KMS-11 (cell line): ENCODE measurements around the gene IFITM1.

Experiments used
- H2AFZ ChIP-seq: fragments of 200-600 bp; sonication (generic); 2 replicates; pipeline ENCODE4 v1.6.1; 2016; ENCODE audit warnings: antibody characterized with exemption, mixed run types, low read depth
- H3K27ac ChIP-seq: fragments of 200-600 bp; sonication (generic); 2 replicates; pipeline ENCODE4 v1.6.1; 2016; ENCODE audit warnings: mild to moderate bottlenecking, mixed run types
- H3K27me3 ChIP-seq: fragments of 200-600 bp; sonication (generic); 2 replicates; pipeline ENCODE4 v1.6.1; 2017; ENCODE audit warnings: mild to moderate bottlenecking, low read depth, mixed run types, moderate library complexity; ENCODE audit not compliant: insufficient read depth
- H3K36me3 ChIP-seq: fragments of 200-600 bp; sonication (generic); 2 replicates; pipeline ENCODE4 v1.6.1; 2017; ENCODE audit warnings: mild to moderate bottlenecking, mixed run types; ENCODE audit not compliant: insufficient read depth
- H3K4me1 ChIP-seq: fragments of 200-600 bp; sonication (generic); 2 replicates; pipeline ENCODE4 v1.6.1; 2016; ENCODE audit warnings: mild to moderate bottlenecking, low read depth, mixed run types; ENCODE audit not compliant: poor library complexity, severe bottlenecking
- H3K4me2 ChIP-seq: fragments of 200-600 bp; sonication (generic); 2 replicates; pipeline ENCODE4 v1.7.0; 2016; ENCODE audit warnings: mild to moderate bottlenecking, mixed run types
- H3K4me3 ChIP-seq: fragments of 200-600 bp; sonication (generic); IDR thresholded peaks from 2 replicates; pipeline ENCODE4 v1.6.1; 2017; ENCODE audit warnings: low read depth, low read length, mixed read lengths; ENCODE audit not compliant: insufficient read depth
- H3K79me2 ChIP-seq: fragments of 200-600 bp; sonication (generic); 2 replicates; pipeline ENCODE4 v1.6.1; 2016; ENCODE audit warnings: low read depth, mixed run types; ENCODE audit not compliant: insufficient read depth
- H3K9ac ChIP-seq: fragments of 200-600 bp; sonication (generic); 2 replicates; pipeline ENCODE4 v1.6.1; 2016; ENCODE audit warnings: mild to moderate bottlenecking, mixed run types
- H4K20me1 ChIP-seq: fragments of 200-600 bp; sonication (generic); 2 replicates; pipeline ENCODE4 v1.6.1; 2016; ENCODE audit warnings: mild to moderate bottlenecking, mixed run types; ENCODE audit not compliant: insufficient read depth
- TF ChIP-seq, protein P1 (sequence below): fragments of 200-600 bp; sonication (generic); conservative IDR thresholded peaks from 2 replicates; pipeline ENCODE4 v1.6.1; 2017; ENCODE audit warnings: low read depth, mild to moderate bottlenecking, antibody characterized with exemption, low read length, moderate library complexity, mixed read lengths

The IFITM1 gene

DNA sequence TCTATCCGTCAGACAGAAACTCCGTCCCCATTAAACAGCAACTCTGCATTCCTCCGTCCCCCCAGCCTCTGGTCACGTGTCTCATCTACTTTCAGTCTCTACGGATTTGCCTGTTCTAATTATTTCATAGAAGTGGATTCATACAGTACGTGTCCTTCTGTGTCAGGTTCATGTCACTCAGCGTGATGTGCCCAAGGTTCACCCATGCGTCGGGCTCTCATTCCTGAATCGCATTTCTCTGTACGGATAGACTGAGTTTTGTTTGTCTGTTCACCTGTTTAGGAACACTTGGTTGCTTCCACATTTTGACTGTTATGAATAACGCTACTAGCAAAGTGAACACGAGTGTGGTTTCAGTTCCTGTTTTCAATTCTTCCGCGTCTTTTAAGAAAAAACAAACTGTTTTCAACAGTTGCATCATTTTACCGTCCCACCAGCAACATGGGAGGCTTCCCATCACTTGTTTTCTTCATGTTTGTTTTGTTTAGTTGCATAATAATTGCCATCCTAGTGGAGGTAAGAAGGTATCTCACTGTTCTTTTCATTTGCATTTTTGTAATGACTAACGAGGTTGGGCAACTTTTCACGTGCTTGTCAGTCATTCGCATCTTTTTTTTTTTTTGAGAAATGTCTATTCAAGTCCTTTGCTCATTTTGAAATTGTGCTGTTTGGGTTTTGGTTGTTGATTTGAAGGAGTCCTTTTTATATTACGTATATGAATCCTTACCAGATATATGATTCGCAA, 44.5 kb upstream of the IFITM1 start:
- H2AFZ ChIP-seq = peak overlapping the region; percentile 15
- no peaks in the 10 kb centered on the region for H3K27me3 ChIP-seq
- H4K20me1 ChIP-seq = no peaks in the 10 kb centered on the region
- H3K36me3 ChIP-seq = no peaks in the 10 kb centered on the region
- peak overlapping the region; percentile 85 for H3K9ac ChIP-seq
- H3K4me2 ChIP-seq = peak overlapping the region; percentile 100
- H3K27ac ChIP-seq = peak overlapping the region; percentile 97
- TF ChIP-seq, protein P1, sequence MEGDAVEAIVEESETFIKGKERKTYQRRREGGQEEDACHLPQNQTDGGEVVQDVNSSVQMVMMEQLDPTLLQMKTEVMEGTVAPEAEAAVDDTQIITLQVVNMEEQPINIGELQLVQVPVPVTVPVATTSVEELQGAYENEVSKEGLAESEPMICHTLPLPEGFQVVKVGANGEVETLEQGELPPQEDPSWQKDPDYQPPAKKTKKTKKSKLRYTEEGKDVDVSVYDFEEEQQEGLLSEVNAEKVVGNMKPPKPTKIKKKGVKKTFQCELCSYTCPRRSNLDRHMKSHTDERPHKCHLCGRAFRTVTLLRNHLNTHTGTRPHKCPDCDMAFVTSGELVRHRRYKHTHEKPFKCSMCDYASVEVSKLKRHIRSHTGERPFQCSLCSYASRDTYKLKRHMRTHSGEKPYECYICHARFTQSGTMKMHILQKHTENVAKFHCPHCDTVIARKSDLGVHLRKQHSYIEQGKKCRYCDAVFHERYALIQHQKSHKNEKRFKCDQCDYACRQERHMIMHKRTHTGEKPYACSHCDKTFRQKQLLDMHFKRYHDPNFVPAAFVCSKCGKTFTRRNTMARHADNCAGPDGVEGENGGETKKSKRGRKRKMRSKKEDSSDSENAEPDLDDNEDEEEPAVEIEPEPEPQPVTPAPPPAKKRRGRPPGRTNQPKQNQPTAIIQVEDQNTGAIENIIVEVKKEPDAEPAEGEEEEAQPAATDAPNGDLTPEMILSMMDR = no peak; the same call in 1 of the 2 replicates
- 0 out of 2 replicates have a peak, but pooled peaks cover 9% of the 10 kb centered on the region for H3K79me2 ChIP-seq
- peaks cover 29% of the 10 kb centered on the region for H3K4me1 ChIP-seq
- no peak overlapping the region for H3K4me3 ChIP-seq

- Histone ChIP-seq H3K27me3 (no peaks in the 10 kb centered on the region), H3K4me1 (peaks cover 23% of the 10 kb centered on the region), H4K20me1 (no peaks in the 10 kb centered on the region), H3K4me3 (no peak overlapping the region), H3K36me3 (no peaks in the 10 kb centered on the region), H3K79me2 (0 out of 2 replicates have a peak, but pooled peaks cover 9% of the 10 kb centered on the region), H3K9ac (no peak overlapping the region), H2AFZ (no peak overlapping the region), H3K4me2 (no peak overlapping the region), H3K27ac (no peak overlapping the region; the same call in 1 of the 2 replicates)
- TF ChIP-seq, protein P1 = no peak
Observed at GRCh38 chr11:270451-271318, 43.2 kb upstream of the IFITM1 start.

DNA sequence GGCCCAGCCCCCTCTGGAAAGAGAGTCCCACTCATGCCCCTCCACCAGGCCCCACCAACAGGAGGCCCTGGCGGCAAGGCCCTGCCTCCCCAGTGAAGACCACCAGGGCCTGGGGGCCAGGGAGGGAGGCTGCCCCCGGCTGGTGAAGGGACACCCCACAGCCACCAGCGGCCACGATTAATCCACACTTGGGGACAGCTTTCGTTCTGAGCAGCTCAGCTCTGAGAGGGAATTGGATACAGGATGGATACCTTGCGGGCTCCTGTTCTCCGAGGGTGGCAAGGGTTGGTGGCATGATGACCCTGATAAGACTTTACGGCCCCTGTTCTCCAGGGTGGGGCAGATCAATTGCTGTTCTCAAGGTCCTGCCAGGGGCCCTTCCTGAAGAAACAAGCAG, 42.5 kb upstream of the IFITM1 start:
- H3K4me2 ChIP-seq = no peak overlapping the region
- H3K36me3 ChIP-seq = no peaks in the 10 kb centered on the region

DNA sequence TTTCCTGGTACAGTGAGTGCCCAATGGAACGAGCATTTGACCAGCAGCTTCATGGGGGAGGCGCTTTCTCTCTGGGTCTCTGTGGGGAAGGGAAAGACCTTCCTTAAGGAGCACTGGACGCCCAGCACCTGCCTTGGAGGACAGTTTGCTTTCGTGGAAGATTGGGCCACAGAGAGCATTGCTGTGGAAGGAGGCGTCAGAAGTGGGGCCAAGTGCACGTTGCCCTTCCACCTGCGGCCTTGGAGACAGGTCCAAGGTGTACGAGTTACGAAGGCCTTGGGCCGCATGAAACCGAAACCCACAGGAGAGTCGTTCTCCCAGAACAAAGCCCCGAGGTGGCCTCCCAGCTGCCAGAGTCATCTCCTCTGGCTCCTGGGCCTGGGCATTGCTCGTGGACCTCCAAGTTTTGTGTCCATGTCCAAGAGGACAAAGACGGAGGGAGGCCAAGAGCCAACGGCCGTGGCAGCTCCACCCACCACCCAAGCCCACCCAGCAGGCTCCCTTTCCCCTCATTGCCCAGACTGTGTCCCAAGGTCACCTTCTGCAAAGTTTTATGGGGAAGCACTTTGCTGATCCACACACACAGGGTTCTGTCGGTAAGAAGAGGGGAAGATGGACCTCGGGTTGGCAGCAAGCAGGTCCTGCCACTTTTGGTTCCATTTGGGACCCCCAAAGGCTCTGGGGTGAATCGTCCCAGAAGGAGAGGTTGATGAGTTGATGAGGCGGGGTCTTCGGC, 41.5 kb upstream of the IFITM1 start:
- Histone ChIP-seq H3K4me3 (no peak overlapping the region), H3K9ac (no peak overlapping the region), H3K36me3 (no peaks in the 10 kb centered on the region), H4K20me1 (no peaks in the 10 kb centered on the region), H2AFZ (no peak overlapping the region), H3K4me2 (no peak overlapping the region), H3K27me3 (no peaks in the 10 kb centered on the region), H3K79me2 (0 out of 2 replicates have a peak, but pooled peaks cover 9% of the 10 kb centered on the region), H3K4me1 (peaks cover 17% of the 10 kb centered on the region), H3K27ac (no peak overlapping the region)
- TF ChIP-seq, protein P1 = no peak

More for the DNA sequence above, 42.5 kb upstream of the IFITM1 start:
- Histone ChIP-seq H3K9ac (no peak overlapping the region), H3K4me3 (no peak overlapping the region), H3K79me2 (0 out of 2 replicates have a peak, but pooled peaks cover 9% of the 10 kb centered on the region), H3K27ac (no peak overlapping the region), H4K20me1 (no peaks in the 10 kb centered on the region), H2AFZ (no peak overlapping the region), H3K4me1 (peaks cover 23% of the 10 kb centered on the region), H3K27me3 (no peaks in the 10 kb centered on the region)
- TF ChIP-seq, protein P1 = no peak
